Measurements from ENCODE around the gene LHX5.

The LHX5 gene

DNA sequence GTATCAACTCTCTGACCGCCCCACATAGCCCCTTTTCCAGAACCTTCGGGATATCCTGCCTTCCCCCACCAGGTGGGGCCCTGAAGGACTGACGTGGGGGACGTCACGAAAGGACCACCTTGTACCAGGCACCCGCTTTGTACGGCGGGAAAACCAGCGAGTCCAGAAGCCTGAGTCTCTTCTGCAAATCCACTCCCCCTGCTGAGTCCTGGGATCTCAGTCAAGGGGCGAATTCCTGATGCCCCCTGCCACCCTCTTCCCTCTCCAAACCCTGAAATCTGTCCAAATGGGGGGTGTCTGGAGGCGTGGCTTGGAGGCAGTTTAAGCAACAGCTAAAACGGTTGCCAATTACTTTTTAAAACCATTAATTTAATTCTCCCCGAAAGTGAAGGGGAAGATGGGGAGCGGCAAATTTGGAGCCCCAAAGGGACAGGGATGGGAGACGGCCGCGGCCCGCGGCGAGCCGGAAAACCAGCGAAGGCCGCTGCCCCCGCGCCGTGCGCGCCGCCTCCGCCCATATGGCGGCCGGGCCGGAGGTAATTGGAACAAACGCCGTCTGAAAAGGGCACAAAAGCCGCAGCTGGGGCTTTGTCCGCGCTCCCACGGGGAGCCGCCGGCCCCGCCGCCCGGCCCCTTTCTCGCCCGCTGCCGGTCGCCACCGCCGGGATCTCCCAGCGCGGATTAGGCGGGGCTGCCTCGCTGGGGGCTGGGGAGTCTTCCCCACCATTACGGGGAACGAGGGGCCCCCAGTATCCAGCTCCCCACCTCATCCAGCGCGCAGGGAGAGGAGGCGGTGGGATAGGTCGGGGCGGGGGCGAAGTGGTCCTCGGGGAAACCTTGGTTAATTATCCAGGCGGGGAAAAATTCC lies 6.6 kb downstream of the LHX5 start:
- DNase-seq (ENCODE audit: low read depth), result no peak

DNA sequence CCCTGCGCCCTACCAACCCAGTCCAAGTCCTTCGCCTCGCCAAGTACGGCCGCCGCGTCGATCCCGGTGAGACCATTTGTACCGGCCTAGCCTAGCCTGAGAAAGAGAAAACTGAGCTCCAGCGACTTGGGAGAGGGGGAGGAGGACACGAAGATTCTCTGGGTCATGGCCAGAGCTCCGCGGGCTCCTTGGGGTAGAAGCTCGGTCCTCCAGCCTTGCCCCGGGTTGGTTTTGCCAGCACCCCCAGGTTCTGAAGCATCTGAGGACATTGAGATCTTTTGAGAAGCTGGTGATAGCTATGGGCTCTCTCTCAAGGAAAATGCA lies 7.3 kb downstream of the LHX5 start:
- DNase-seq (ENCODE audit: low read depth), result no peak

DNA sequence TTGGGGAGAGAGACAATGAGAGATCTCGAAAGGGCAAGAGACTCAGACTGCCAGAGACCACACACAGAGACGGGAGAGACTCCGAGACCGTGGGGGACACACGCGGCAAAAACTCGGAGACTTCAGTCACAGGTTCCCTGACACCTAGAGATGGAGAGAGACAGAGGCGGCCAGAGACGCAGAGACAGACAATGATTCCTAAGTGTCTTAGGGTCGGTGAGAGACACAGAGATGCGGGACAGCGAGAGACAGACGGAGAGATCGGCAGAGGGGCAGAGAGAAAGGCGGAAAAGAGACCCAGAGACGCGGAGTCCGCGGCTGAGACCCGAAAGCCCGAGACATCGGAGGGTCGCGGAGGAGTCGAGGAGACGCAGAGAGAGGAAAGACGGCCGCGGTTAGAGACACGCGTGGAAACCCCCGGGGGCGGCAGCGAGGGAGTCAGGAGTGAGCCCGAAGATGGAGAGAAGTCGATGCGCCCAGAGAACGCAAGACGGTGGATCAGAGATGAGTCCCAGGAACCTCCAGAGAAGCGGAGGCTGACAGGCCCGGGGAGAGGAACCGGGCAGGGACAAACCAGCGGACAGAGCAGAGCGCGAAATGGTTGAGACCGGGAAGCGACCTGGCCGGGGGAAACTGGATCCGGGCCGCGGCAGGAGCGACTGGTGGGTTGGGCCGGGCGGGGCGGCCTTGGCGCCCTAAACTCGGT lies 7.8 kb downstream of the LHX5 start:
- DNase-seq (ENCODE audit: low read depth), result no peak

DNA sequence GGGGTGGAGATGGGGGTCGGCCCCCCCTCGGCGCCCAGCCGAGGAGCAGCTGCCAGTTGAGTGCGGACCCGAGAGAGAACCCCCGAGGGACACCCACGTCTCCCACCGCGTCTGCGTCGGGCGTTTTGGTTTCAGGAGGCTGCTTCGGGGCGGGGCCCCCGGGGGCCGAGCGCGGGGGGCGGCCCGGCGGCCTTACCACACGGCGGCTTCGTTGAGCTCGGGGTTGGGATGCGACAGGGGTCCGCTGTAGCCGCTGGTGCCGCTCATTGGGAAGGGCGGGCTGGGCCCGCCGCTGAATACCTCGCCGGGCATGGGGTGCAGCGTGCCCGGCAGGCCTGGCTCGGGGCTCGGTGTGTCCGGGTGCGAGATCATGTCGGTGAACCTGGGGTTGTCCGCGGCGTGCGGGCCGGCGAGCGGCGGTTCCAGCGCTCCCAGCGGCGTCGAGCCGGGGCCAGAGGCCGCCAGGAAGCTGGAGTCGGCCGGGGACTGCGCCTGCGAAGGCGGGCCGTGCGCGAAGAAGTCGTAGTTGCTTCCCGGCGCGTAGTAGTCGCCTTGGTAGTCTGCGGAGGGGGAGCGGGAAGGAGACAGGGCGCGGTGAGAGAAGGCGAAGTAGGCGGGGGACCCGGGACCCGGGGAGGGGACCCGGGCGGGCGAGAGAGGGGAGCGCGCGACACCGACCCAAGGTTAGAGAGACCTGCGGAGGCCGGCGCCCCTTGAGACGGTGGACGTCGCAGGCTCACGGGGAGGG lies 8.5 kb downstream of the LHX5 start:
- no peak for DNase-seq (ENCODE audit: low read depth)

DNA sequence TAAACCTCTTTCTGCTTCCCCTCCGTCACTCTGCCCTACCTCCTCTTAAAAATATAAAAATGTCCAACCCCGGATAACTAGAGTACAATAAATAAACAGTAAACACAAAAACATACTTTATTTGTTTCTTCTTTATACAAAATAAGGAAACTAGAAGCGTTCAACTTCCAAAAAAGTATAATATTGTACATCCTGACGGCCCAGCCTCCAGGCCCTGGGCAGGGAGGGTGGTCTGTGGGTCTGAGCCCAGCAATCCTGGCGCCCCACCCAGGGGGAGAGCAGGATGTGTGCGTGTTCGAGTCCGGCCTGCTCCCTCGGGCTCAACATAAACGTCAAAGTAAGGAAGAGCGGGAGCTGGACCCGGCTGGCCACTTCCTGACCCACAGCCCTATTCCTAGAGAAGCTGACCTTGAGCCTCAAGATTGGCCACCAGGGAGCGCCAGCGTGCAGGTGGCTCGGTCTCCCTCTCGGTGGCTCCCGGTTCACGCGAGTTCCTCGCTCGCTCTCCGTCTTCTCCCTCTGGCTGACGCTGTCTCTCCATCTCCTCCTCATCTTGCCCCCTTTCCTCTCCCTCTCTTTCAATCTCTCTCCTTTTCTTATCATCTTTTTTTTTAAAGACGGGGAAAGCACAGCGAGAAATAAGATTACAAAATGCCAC lies 9.4 kb downstream of the LHX5 start:
- DNase-seq (ENCODE audit: low read depth), result peak; percentile 47

DNA sequence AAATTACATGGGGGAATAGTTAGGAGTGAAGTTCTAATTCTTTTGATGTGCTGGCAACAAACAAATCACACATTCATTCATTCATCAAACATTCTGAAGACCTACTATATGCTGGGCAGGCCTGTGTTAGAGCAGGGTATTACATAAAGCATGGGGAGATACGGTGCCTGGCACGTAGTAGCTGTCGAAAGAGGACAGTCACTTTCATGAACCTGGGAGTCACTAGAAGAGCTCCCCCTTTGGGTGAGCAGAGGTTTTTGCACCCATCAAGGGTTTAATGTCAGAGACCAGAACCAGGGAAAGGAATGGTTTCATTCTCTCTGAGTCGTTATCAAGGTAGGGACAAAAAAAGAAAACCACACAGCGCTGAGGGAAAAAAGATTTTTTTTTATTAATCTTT lies 10.0 kb downstream of the LHX5 start:
- no peak for DNase-seq (ENCODE audit: low read depth)

DNA sequence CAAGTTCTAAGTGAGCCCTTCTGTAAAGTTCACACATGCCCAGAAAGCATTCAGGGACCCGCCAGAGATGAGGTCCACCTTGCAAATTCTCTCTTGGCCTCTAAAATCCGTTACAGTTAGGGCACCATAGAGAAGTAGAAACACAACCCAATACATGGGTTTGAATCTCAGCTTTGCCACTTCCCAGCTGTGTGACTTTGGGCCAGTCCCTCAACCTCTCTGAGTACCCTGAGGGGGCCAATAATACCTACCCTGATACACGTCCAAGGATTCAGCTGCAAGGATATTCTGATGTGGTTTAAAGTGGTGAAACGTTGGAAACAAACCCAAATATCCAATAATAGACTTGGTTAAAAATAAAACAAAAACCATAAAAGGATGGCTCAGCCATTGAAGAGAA lies 11.7 kb downstream of the LHX5 start:
- DNase-seq (ENCODE audit: low read depth), result no peak

DNA sequence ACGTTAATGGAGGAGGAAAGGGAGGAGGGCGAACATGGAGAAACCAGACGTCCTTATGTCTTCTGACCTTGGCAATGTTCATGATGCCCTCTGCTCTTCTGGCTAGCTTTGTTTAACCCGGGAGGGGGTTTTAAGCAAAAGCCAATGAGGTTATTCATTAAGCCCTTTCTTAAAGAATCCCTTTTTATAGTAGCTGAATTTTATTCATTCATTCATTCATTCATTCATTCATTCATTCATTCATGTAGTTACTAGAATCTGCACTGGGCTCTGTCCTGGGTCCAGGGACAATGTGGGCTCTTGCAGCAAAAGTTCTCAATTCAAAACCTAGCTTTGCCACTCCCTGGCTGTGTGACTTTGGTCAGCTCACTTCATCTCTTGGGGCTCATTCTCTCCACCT lies 14.0 kb downstream of the LHX5 start:
- no peak for DNase-seq (ENCODE audit: low read depth)

DNA sequence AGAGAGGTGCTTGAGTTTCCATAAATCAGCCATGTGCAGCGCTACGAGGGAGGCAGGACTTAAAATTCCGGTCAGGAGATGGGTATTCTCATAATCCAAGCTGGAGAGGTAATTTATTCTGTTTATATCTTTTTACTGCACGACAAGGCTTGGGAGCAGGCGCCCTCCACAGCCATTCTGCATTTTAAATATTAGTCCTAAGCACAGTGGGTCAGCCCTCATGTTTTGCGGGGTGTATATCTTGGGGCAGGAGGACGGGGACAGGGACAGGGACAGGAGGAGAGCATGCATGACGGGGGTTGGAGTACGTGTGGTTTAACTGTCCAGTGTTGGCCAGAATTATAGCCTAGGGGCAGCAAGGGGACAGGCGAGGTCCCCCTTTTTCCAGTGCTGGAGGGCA lies 14.5 kb downstream of the LHX5 start:
- DNase-seq (ENCODE audit: low read depth), result no peak

DNA sequence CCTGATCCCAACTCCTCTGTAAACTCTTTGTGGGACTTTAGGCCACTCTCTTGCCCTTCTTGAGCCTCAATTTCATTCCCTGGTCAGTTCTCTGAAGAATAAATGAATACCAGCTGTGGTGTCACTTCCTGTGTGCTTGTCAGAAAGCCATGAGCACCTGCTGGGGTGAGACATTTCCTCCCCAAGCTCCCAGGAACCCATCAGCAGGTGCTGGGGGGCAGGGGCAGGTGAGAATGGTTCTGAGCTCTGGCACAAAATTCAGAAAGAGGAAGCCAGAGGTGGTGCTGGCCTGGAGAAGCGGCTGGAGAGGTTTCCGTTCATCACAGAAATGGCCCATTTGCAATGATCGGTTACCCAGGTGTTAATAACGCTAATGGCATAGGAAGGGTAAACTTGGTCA lies 14.9 kb downstream of the LHX5 start:
- no peak for DNase-seq (ENCODE audit: low read depth)

DNA sequence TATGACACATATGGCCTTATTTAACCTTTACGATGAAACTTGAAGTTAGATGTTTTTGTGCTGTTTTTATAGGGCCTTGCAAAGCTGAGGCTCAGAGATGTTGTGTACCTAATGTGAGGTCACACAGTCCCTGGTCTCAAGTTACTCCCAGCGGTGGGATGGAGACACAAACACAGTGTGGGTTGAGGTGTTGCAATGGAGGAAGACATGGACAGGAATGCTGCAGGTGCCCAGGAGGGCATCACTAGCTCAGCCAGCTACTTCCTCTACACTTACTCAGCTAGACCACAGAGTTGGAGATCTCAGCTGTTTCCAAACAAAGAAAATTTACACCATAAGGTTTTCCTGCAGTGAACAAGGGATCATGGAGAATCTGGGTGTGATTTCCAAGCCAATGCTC lies 15.5 kb downstream of the LHX5 start:
- DNase-seq (ENCODE audit: low read depth), result no peak

DNA sequence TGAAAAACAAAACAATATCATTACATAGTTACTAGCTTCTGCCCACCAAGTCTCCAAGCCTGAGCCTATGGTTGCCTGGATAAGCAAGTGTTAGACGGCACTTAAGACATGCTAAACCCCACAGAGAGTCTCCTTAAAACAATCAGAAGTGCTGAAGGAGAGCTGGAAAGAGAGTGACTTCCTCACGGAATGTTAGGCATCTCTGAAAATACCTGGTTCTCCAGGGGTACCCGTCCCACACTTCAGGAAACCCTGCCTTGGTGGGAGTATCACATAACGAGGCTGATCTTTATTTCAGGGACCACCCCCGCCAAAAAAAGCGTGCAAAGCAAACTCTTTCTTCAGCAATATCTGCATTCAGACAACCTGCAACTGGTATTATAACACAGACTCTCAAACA lies 18.3 kb downstream of the LHX5 start:
- no peak for DNase-seq (ENCODE audit: low read depth)

DNA sequence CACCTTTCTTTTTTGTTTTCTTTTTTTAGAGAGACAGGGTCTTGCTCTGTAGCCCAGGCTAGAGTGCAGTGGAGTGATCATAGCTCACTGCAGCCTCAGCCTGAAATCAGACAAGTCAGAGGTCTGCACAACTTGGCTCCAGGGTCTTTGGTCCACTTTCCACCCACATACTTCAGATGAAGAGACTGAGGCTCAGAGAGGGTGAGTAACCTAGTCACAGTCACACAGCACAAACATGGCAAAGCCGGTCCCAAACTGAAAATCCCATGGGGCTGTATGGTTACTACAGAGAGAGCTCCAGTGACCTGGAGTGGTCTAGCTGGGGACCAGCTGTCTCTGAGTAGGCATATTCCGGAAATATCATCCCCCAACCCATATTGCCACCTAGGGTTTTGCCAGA lies 19.2 kb downstream of the LHX5 start:
- DNase-seq (ENCODE audit: low read depth), result no peak

DNA sequence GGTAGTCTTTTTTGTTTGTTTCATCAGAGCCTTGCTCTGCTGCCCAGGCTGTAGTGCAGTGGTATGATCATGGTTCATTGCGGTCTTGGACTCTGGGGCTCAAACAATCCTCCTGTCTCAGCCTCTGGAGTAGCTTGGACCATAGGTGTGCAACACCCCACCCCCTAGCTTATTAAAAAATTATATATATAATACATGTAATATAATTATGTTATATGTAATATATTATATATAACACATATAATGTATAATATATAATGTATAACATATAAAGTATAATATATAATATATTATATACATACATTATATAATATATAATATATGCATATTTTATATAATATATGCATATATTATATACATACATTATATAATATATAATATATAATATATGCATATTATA lies 21.8 kb downstream of the LHX5 start:
- DNase-seq (ENCODE audit: low read depth), result no peak

DNA sequence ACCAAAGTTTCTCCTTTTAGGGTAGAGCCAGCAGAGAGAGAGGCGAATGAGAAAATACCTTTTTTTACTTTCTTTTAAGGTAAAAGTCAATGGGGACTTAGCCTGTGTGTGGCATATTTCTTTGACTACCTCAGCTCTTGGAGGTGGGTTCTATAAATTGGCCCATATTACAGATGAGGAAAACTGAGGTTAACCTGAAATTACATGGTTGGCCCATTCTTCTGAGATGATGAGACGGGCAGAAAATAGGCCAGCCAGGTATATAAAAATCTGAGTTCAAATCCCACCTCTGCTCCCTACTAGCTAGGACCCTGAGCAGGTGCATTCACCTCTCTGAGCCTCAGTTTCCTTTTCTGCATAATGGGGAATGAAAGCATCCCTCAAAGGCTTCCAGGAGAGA lies 22.4 kb downstream of the LHX5 start:
- DNase-seq (ENCODE audit: low read depth), result no peak

DNA sequence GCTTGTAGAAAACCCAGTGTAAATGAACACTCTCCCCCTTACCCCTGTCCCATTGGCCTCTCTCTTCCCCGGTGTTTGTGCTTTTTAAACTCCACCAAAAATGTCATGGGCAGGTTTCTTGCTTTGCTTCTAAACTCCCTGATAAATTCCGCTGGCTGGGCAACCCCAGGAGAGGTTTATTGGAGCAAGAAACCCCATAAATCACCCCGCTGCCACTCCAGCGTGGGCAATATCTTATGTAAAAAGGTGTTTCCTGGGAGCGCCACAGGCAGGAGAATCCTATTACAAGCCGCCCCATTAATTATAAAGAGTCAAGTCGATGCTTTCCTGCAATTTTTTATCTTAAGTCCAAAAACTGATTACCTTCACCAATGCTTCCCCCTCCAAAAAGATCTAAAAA lies 22.8 kb downstream of the LHX5 start:
- no peak for DNase-seq (ENCODE audit: low read depth)

DNA sequence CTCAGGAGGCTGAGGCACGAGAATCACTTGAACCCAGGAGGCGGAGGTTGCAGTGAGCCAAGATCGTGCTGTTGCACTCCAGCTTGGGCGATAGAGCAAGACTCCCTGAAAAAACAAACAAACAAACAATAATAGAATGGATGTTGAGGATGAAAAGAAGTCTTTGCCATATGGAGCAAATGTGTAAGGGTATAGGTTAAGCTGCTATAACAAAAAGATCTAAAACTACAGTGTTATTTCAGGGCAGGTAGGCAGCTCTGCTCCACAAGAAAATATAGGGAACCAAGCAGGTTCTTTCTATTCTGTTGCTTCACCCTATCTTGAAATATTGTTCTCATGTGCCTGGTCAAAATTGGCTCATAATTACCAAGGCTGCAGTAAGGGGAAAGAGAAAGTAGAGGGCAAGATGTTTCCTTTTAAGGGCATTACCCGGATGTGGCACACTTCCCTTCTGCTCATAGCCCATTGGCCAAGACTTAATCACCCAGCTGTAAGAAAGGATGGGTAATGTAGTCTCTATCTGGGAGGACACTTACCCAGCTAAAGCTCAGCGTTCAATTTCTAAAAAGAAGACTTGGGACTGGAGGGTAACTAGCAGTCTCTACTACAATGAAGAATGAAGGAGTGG lies 26.0 kb downstream of the LHX5 start:
- no peak for DNase-seq (ENCODE audit: low read depth)

DNA sequence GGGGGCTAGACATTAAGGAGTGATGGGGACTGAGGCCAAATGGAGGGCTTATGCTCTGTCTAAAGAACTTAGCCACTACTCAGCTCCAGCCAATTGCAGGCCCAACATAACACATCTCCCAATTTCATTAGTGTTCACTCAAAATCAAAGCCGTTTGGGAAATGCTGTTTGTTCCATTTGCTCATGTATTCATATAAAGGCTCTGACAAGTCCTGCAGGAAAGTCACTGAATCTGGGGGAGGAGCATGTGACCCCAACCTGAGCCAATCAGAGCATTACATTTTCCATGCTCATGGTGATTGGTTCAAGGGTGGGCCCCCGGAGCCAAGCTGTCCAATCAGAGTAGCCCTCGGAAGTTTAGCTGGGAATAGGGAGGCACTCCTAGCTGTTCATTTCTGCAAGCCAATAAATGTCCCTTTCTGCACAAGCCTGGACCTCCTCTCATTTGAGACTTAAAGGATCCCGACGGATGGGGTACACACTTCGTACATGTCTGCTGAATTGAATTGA lies 28.6 kb downstream of the LHX5 start:
- no peak for DNase-seq (ENCODE audit: low read depth)

DNA sequence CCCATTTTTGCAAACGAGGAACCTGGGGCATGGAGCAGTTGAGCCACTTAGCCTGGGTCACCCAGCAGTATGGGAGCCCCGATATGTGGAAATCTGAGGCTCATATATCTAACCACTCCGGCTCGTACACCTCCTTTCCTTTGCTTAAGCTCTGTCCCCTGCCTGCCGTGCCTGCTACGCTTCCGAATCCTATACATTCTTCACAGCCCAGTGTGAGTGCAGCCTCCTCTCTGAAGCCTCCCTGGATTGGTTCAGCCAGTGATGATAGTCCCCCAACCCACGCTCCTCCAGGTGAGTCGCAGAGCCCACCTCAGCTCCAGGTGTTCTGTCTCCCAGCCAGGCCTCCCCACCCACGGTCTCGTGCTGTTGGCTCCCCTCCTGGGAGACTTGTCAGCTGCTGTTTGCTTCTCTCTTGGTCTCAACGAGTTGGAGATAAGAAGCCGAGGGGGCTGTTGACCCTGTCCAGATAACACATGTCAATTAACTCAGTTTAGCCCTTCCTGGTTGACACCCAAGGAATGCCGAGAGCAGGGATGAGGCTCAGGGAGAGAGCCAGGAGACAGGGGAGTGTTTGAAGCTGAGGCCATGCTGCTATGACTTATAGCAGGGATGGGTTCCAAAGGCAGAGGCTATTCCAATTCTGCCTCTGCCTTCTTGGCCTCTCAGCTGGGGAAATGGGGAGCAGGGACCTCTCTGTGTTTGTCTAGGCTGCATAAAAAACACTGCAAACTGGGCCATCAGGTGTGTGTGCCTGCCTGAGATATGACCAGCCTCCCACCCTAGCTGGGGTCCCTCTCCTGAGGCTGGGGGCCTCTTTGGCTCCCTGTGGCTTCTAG lies 30.5 kb downstream of the LHX5 start:
- DNase-seq (ENCODE audit: low read depth), result no peak

DNA sequence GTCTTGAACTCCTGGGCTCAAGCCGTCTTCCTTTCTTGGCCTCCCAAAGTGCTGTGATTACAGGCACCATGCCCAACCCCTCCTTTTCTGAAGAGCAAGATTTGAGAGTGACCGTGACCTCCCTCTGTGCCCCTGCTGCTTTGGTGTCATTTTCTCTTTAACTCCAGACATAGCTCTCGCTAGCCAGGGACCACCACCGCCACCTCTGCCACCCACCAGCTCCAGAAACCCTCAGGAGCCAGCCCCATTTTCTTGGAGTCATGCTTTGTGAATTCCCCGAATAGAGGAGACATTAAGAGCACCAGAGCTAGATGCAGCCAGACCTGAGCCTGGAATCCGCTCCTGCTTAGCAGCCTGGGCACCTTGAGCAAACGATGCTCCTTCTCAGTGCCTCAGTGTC lies 31.3 kb downstream of the LHX5 start:
- no peak for DNase-seq (ENCODE audit: low read depth)

DNA sequence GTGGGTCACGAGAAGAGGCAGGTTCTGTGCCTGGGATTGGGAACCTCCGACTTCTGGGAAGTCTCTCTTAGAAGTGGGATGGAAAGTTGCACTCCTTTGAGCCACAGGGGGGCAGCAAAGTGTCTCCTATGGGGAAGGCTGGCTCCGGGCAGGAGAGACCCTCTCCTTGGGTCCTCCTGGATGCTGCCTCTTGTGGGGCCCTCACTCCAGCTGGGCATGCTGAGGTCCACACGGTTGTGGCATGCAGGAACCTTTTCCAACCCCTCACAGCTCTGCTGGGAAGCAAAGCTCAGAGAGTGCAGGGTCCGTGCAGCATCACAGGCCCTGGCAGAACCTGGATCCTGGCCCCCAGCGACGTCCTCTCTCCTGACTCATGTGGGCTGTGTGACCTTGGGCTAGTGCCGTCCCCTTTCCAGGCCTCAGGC lies 32.1 kb downstream of the LHX5 start:
- no peak for DNase-seq (ENCODE audit: low read depth)

All from stimulated activated CD8-positive, alpha-beta memory T cell treated with anti-CD3 and anti-CD28 coated beads, Interleukin-12 subunit alpha, Interleukin-12 subunit beta, amount 100 ng/mL, for 1 hour (primary cell).